ENCODE results near the gene GMDS.

Gene GMDS

GRCh38 chr6:2240961-2241360 is 4.4 kb downstream of the GMDS start:
- DNase-seq (ENCODE audit: low read depth in 2 of 2) = no peak

GRCh38 chr6:2237001-2237400 is 8.4 kb downstream of the GMDS start:
- DNase-seq (ENCODE audit: low read depth in 2 of 2) = no peak

GRCh38 chr6:2235777-2236495 is 9.5 kb downstream of the GMDS start:
- no peak for DNase-seq (ENCODE audit: low read depth in 2 of 2)

- no peak for DNase-seq (ENCODE audit: low read depth in 2 of 2)
These were observed 13.0 kb downstream of the GMDS start for GRCh38 chr6:2232445-2232844.

GRCh38 chr6:2231438-2231837 is 14.0 kb downstream of the GMDS start:
- DNase-seq (ENCODE audit: low read depth in 2 of 2) = no peak

GRCh38 chr6:2230659-2231277 is 14.6 kb downstream of the GMDS start:
- DNase-seq (ENCODE audit: low read depth in 2 of 2) = no peak

GRCh38 chr6:2229742-2230141 is 15.7 kb downstream of the GMDS start:
- DNase-seq (ENCODE audit: low read depth in 2 of 2) = no peak

- no peak for DNase-seq (ENCODE audit: low read depth in 2 of 2)
These were observed 16.4 kb downstream of the GMDS start for GRCh38 chr6:2229039-2229438.

- DNase-seq (ENCODE audit: low read depth in 2 of 2) = no peak
These were observed 17.0 kb downstream of the GMDS start for GRCh38 chr6:2228392-2228791.

- DNase-seq (ENCODE audit: low read depth in 2 of 2) = no peak
These were observed 18.6 kb downstream of the GMDS start for GRCh38 chr6:2226775-2227174.

- DNase-seq (ENCODE audit: low read depth in 2 of 2) = no peak
These were observed 19.7 kb downstream of the GMDS start for GRCh38 chr6:2225422-2226392.

- no peak for DNase-seq (ENCODE audit: low read depth in 2 of 2)
These were observed 20.5 kb downstream of the GMDS start for GRCh38 chr6:2224847-2225382.

- no peak for DNase-seq (ENCODE audit: low read depth in 2 of 2)
These were observed 23.0 kb downstream of the GMDS start for GRCh38 chr6:2222275-2222842.

- no peak for DNase-seq (ENCODE audit: low read depth in 2 of 2)
These were observed 23.6 kb downstream of the GMDS start for GRCh38 chr6:2221726-2222274.

- DNase-seq (ENCODE audit: low read depth in 2 of 2) = no peak
These were observed 25.3 kb downstream of the GMDS start for GRCh38 chr6:2220154-2220553.

- DNase-seq (ENCODE audit: low read depth in 2 of 2) = no peak
These were observed 26.5 kb downstream of the GMDS start for GRCh38 chr6:2218866-2219265.

GRCh38 chr6:2216794-2217383 is 28.5 kb downstream of the GMDS start:
- DNase-seq (ENCODE audit: low read depth in 2 of 2) = no peak

GRCh38 chr6:2215342-2215741 is 30.1 kb downstream of the GMDS start:
- no peak for DNase-seq (ENCODE audit: low read depth in 2 of 2)

- no peak for DNase-seq (ENCODE audit: low read depth in 2 of 2)
These were observed 32.3 kb downstream of the GMDS start for GRCh38 chr6:2213086-2213485.

GRCh38 chr6:2209226-2209809 is 36.1 kb downstream of the GMDS start:
- peak in 1 of 2 donors; percentile 5 for DNase-seq (ENCODE audit: low read depth in 2 of 2)

GRCh38 chr6:2208468-2208867 is 36.9 kb downstream of the GMDS start:
- DNase-seq (ENCODE audit: low read depth in 2 of 2) = no peak
